Measurements from ENCODE around the gene COMMD6.

DNA sequence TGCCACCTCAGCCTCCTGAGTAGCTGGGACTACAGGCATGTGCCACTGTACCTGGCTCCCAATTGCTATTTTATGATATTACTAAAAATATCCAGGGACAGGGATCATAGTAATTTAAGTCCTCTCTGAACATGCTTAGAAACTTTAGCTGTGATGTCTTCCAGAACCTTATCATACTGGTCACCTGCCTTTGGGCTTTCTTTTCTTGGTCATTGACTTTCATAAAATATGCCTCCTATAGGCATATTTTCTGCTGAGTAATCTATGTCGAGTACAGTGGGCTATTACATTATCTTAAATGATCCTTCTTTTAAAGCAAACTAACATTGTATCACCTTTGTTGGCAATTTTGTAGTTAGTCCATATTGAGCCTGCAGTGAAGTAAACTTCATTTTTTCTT lies 18.2 kb upstream of the COMMD6 start:
- no peak for TF ChIP-seq EZH2 (IDR thresholded peaks at IDR 0.05; ENCODE audit: low read length, missing control alignments)
- TF ChIP-seq, protein P1, sequence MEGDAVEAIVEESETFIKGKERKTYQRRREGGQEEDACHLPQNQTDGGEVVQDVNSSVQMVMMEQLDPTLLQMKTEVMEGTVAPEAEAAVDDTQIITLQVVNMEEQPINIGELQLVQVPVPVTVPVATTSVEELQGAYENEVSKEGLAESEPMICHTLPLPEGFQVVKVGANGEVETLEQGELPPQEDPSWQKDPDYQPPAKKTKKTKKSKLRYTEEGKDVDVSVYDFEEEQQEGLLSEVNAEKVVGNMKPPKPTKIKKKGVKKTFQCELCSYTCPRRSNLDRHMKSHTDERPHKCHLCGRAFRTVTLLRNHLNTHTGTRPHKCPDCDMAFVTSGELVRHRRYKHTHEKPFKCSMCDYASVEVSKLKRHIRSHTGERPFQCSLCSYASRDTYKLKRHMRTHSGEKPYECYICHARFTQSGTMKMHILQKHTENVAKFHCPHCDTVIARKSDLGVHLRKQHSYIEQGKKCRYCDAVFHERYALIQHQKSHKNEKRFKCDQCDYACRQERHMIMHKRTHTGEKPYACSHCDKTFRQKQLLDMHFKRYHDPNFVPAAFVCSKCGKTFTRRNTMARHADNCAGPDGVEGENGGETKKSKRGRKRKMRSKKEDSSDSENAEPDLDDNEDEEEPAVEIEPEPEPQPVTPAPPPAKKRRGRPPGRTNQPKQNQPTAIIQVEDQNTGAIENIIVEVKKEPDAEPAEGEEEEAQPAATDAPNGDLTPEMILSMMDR (conservative IDR thresholded peaks at IDR 0.05 in 1 of 2, IDR thresholded peaks at IDR 0.05 in 1 of 2; ENCODE audit: low read depth in 1 of 2, low read length in 2 of 2), result no peak
